ENCODE measurements around the gene PLA2G2A.
"Not testable (repeated sequence)": the region's sequence is repeated elsewhere in the genome, so short reads cannot be mapped to it uniquely, and the experiment has no call there.

The PLA2G2A gene

GRCh38 chr1:19979494-19979977, at the start of gene PLA2G2A:
Gene PLA2G2A (minus strand): TSS chr1:19979618. CDS start chr1:19978773, 845 bp downstream.
- no peak for DNase-seq (ENCODE audit: low read depth in 2 of 2)

- no peak for DNase-seq (ENCODE audit: low read depth in 2 of 2)
Measured at GRCh38 chr1:20028726-20029125, 49.3 kb upstream of the PLA2G2A start.

DNA sequence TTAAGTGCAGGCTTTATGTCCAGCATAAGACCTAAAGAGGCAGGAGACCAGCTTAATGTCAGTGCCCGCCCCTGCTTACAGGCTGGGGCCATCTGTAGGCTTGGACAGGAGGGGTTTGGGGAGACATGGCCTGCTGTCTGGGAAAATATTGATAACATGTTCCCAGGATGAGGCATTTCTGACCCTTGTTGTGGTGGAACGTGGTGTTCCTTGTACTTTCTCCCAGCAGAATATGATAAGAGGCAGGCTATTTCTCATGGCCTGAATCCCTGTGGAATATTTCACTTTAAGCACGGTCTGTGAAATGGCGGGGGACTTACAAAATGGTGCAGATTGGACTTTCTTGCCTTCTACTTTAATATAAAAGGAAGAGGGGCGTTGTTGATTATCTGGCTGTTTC, 48.7 kb upstream of the PLA2G2A start:
- no peak for DNase-seq (ENCODE audit: low read depth in 2 of 2)

DNA sequence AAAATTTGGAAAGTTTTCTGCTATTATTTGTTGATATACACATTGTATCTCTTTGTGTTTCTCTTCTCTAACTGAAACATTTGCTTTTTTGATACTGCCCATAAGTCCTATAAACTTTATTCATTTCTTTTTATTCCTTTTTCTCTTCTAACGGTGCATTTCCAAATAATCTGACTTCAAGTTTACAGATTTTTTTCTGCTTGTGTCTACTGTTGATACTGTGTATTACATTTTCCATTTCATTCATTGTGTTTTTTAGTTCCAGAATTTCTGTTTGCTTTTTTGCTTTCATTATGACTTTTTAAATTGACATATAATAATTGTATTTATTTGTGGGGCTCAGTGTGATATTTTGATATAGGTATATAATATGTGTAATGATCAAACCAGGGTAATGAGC, 38.3 kb upstream of the PLA2G2A start:
- no peak for DNase-seq (ENCODE audit: low read depth in 2 of 2)

DNA sequence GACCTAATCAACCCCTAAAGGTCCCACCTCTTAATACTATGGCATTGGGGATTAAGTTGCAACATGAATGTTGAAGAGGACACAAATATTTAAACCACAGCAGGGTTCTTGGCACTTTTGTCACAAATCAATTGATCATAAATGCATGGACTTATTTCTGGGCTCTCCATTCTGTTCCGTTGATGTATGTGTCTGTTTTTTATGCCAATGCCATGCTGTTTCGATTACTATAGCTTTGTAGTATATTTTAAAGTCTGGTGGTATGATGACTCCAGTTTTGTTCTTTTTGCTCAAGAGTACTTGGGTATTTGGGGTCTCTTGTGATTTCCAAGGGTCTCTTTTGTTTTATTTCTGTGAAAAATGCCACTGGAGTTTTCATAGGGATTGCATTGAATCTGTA, 34.7 kb upstream of the PLA2G2A start:
- no peak for DNase-seq (ENCODE audit: low read depth in 2 of 2)

DNA sequence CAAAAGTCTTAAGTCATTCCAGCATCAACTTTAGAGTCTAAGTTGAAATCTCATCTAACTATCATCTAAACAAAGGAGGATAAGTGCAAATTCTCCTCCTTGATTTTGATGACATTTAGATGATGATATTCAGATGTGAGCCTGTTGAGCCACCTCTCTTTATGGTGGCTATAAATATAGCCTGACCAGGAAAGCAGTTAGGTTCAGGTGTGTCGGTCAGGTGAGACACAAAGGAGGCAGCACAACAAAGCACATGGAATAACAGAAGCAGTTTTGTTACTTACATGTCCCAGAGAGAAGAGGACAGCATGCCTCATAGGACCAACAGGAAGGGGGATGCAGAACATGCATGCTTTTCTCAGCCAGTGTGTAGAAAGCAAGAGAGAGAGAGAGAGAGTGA, 30.6 kb upstream of the PLA2G2A start:
- DNase-seq (ENCODE audit: low read depth in 2 of 2): no peak

- DNase-seq (ENCODE audit: low read depth in 2 of 2): no peak
Measured at GRCh38 chr1:20009212-20009611, 29.8 kb upstream of the PLA2G2A start.

GRCh38 chr1:20008391-20008841, 29.0 kb upstream of the PLA2G2A start:
- DNase-seq (ENCODE audit: low read depth in 2 of 2): no peak

DNA sequence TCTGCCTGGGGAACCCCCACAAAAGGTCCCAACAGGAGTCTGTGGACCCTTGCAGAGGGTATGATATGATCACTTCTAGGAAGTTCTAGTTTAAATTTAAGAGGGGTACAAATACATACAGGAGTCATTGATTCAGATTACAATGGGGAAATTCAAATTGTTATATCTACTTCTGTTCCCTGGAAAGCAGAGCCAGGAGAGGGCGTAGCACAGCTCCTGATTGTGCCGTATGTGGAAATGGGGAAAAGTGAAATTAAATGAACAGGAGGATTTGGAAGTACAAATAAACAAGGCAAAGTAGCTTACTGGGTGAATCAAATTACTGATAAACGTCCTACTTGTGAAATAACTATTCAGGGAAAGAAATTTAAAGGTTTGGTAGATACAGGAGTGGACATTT, 19.4 kb upstream of the PLA2G2A start:
- DNase-seq (ENCODE audit: low read depth in 2 of 2): not testable (repeated sequence)

- no peak for DNase-seq (ENCODE audit: low read depth in 2 of 2)
Measured at GRCh38 chr1:19990689-19991088, 11.3 kb upstream of the PLA2G2A start.

DNA sequence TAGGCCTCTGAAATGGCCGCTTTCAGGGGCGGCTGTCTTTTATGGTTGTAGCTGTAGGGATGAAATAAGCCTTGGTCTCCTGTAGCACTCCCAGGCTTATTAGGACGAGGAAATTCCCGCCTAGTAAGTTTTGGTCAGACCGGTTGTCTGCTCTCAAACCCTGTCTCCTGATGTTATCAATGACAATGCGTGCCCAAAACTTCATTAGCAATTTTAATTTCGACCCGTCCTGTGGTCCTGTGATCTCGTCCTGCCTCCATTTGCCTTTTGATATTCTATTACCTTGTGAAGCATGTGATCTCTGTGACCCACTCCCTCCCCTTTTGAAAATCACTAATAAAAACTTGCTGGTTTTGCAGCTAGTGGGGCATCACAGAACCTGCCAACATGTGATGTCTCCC, 10.8 kb upstream of the PLA2G2A start:
- DNase-seq (ENCODE audit: low read depth in 2 of 2): not testable (repeated sequence)

GRCh38 chr1:19988267-19989006, 9.0 kb upstream of the PLA2G2A start:
- DNase-seq (ENCODE audit: low read depth in 2 of 2): no peak

DNA sequence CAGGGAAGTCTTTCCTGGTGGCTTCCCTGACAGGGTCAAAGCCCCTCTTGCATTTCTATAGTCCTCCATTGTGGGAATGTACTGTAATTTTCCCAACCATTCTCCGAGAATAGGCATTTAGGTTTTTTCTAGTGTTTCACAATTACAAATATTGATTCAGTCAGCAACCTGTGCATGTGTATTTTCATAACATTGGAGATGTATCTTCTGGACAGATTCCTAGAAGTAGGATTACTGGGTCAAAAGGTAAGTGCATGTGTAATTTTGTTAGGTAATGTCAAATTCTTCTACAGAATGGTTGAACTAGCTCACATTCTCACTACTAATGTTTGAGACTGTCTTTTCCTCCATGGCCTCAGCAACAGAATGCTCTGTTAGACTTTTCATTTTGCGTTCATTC, 8.3 kb upstream of the PLA2G2A start:
- DNase-seq (ENCODE audit: low read depth in 2 of 2): no peak

DNA sequence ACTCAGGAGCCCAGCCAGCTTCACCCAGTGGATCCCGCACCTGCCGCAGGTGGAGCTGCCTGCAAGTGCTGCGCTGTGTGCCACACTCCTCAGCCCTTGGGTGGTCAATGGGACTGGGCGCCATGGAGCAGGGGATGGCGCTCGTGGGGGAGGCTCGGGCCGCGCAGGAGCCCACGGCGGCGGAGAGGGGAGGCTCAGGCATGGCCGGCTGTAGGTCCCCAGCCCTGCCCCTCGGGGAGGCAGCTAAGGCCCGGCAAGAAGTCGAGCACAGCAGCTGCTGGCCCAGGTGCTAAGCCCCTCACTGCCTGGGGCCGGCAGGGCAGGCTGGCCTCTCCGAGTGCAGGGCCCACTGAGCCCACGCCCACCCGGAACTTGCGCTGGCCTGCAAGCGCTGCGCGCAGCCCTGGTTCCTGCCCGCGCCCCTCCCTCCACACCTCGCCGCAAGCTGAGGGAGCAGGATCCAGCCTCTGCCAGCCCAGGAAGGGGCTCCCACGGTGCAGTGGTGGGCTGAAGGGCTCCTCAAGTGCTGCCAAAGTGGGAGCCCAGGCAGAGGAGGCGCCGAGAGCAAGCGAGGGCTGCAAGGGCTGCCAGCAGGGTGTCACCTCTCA, 5.1 kb upstream of the PLA2G2A start:
- DNase-seq (ENCODE audit: low read depth in 2 of 2): not testable (repeated sequence)

- no peak for DNase-seq (ENCODE audit: low read depth in 2 of 2)
Measured at GRCh38 chr1:19981507-19982312, 2.3 kb upstream of the PLA2G2A start.

DNA sequence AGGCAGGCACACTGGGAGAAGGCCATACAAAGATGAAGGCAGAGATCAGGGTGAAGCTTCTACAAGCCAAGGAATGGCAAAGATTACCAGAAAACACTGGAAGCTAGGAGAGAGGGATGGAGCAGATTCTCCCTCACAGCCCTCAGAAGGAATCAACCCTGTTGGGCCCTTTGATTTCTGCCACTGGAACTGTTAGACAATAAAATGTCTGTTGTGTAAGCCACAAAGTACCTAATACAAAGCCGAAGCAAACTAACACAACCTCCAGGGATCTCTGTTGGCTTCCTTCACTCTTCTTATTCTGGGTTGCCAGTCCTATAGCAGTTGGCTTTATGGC, 1.7 kb upstream of the PLA2G2A start:
- no peak for DNase-seq (ENCODE audit: low read depth in 2 of 2)

DNA sequence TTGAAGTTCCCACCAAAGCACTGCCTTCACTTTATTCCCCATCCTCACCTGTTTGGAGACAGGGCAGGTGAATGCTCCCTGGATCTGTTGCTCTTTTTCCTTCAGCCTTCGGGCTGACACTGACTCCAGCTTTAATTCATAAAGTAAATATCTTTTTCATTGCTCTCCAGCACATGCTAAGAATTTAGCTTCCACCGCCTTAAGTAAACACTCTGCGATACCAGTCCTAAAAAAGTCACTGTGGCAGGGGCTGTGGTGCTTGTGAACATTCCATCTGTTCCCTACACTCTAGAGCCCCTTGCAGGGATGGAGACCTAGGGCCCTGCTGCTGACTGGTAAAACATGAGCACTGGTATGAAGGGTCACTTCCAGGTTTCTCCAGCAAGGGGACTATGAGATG, 896 bp upstream of the PLA2G2A start:
- no peak for DNase-seq (ENCODE audit: low read depth in 2 of 2)

DNA sequence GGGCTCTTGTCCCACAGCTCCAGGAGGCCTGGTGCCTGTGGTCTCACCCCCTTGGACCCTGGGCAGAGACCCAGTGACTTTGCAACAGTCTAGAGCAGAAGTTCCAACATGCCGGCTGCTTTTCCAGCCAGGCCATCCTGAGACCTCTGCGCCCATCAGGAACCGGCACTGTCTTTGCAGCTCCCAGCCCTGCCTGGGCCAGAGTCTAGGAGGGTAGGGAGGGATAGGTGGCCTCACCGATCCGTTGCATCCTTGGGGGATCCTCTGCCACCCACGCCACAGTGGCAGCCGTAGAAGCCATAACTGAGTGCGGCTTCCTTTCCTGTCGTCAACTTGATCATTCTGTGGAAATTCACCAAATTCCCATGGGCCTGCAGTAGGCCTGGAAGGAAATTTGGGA, 1.3 kb downstream of the PLA2G2A start:
- no peak for DNase-seq (ENCODE audit: low read depth in 2 of 2)

DNA sequence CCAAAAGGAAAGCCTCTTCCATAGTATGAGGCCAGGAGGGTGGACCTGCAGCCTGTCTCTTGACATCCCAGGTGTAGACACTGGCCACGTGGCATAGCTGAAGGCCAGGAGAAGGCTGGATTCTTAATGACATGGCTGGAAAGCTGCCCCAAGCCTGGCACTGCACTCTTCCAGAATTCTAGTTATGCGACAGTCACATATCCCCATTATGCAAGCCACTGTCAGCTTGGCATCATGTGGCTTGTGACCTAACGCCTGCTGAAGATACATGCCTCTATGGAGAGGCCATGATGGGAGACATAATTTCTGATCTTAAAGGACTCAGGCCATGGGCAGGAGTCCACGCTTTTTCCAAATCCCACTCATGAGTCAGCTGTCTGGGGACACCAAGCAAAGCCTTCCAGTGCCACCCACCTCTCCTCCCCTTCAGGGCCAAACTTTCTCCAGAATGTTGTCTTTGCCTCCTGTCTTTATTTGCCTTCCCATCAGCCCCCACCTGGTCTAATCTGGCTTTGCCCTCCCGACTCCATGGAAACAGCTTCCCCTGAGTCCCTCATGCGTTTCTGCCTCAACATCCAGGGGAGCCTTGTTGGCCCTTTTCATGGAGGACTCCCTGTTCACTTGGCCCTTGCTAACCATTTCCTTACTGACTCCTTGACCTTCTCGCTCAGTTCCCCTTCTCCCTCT, 3.0 kb downstream of the PLA2G2A start:
- DNase-seq (ENCODE audit: low read depth in 2 of 2): no peak

- DNase-seq (ENCODE audit: low read depth in 2 of 2): no peak
Measured at GRCh38 chr1:19975423-19976193, 3.8 kb downstream of the PLA2G2A start.

DNA sequence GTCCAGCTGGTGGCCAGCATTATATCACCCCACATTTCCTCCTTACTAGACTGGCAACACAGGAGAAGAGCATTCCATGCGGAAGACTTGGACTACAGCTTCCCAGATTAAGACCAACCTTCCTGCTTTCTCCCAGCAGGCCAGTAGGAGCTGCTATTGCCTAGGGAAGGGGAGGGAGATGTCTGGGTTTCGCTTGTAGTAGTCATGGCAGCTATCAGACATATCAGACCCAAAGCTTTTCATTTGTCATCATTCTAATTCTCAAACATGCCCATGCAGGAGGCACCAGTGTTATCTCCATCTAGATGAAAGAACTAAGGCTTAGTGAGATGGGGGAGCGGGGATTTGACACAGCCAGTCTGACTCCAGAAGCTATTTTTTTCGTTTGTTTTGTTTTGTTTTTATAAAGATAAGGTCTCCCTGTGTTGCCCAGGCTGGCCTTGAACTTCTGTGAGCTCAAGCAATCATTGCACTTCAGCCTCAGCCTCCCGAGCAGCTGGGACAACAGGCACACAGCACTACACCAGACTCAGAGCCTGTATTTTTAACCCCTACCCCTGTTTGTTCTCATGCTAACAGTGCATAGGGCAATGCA, 4.5 kb downstream of the PLA2G2A start:
- no peak for DNase-seq (ENCODE audit: low read depth in 2 of 2)

All from activated CD8-positive, alpha-beta memory T cell treated with anti-CD3 and anti-CD28 coated beads for 4 hours (primary cell).